Hepatocyte (in vitro differentiated cells): ENCODE data around the gene EEPD1.

ENCODE experiments used
- EZH2 ChIP-seq: fragments of 200-600 bp; sonication (generic); IDR thresholded peaks from 2 replicates; pipeline ENCODE4 v1.6.1; 2016; ENCODE audit warnings: antibody characterized with exemption, mild to moderate bottlenecking, borderline replicate concordance
- TF ChIP-seq, protein P1 (sequence below): fragments of 200-600 bp; sonication (generic); IDR thresholded peaks from 2 replicates; pipeline ENCODE4 v1.5.1; 2016; ENCODE audit warnings: antibody characterized with exemption, mild to moderate bottlenecking; ENCODE audit not compliant: poor library complexity

DNA sequence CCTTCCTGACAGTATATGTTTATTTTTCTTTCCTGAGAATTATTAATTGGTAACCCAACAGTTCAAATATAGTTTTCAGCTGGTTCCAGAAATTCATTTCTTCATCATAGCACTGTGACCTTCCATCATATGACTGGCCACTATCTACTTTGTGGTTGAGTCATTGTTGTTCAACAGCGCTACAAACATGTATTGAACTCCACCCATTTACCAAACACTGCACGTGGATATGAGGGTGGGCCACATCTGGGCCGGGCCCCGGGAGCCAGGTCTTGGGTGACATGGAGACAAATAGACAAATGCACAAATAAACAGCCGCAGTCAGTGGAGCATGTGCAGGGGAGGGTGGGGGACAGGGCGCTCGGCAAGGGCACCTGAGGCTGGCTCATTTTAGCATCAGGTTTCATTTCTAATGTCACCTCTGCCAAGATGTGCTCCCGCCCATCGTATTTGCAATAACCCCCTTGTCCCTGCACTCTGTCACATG lies 24.0 kb upstream of the EEPD1 start:
- TF ChIP-seq, protein P1, sequence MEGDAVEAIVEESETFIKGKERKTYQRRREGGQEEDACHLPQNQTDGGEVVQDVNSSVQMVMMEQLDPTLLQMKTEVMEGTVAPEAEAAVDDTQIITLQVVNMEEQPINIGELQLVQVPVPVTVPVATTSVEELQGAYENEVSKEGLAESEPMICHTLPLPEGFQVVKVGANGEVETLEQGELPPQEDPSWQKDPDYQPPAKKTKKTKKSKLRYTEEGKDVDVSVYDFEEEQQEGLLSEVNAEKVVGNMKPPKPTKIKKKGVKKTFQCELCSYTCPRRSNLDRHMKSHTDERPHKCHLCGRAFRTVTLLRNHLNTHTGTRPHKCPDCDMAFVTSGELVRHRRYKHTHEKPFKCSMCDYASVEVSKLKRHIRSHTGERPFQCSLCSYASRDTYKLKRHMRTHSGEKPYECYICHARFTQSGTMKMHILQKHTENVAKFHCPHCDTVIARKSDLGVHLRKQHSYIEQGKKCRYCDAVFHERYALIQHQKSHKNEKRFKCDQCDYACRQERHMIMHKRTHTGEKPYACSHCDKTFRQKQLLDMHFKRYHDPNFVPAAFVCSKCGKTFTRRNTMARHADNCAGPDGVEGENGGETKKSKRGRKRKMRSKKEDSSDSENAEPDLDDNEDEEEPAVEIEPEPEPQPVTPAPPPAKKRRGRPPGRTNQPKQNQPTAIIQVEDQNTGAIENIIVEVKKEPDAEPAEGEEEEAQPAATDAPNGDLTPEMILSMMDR = no peak
- no peak for TF ChIP-seq EZH2
